Immature natural killer cell (primary cell): ENCODE data around the gene BEND5. TPM values are rescaled to one million over a fixed set of nuclear protein-coding genes. Genes with fewer than 3 reads are reported as not detected.

Experiments used
- DNase-seq, 3 donors: peaks; one replicate each; pipeline ENCODE4 v3.0.0; 2022; ENCODE audit warnings: mixed read lengths in 1 of 3
- H3K27ac Mint-ChIP-seq, 6 donors: one replicate each; pipeline ENCODE4 v1.8.0; 2020; ENCODE audit warnings: mixed read lengths in 6 of 6, mild to moderate bottlenecking in 5 of 6, inconsistent platforms in 4 of 6, moderate library complexity in 3 of 6
- H3K27me3 Mint-ChIP-seq, 3 donors: one replicate each; pipeline ENCODE4 v1.8.0; 2020 to 2021; ENCODE audit warnings: low read depth in 3 of 3, mild to moderate bottlenecking in 3 of 3, mixed read lengths in 3 of 3, moderate library complexity in 3 of 3, inconsistent platforms in 1 of 3
- H3K36me3 Mint-ChIP-seq, 3 donors: one replicate each; pipeline ENCODE4 v1.8.0; 2020; ENCODE audit warnings: mixed read lengths in 3 of 3, inconsistent platforms in 2 of 3, mild to moderate bottlenecking in 2 of 3
- H3K4me1 Mint-ChIP-seq, 2 donors: one replicate each; pipeline ENCODE4 v1.8.0; 2020; ENCODE audit warnings: inconsistent platforms in 2 of 2, mild to moderate bottlenecking in 2 of 2, mixed read lengths in 2 of 2, moderate library complexity in 1 of 2
- H3K4me3 Mint-ChIP-seq, 5 donors: one replicate each; pipeline ENCODE4 v1.8.0; 2020; ENCODE audit warnings: mild to moderate bottlenecking in 5 of 5, mixed read lengths in 5 of 5, inconsistent platforms in 3 of 5, moderate library complexity in 3 of 5
- H3K9me3 Mint-ChIP-seq, 6 donors: one replicate each; pipeline ENCODE4 v1.8.0; 2020; ENCODE audit warnings: mild to moderate bottlenecking in 6 of 6, mixed read lengths in 6 of 6, inconsistent platforms in 4 of 6, moderate library complexity in 3 of 6
- polyA plus RNA-seq, 3 donors: library from polyadenylated mRNA; unstranded; fragments of 300-500 nt; fragmentation: Illumina TruSeq; gene quantifications; one replicate each; pipeline ENCODE4 v1.2.3, GENCODE V29; 2021

Gene BEND5, protein sequence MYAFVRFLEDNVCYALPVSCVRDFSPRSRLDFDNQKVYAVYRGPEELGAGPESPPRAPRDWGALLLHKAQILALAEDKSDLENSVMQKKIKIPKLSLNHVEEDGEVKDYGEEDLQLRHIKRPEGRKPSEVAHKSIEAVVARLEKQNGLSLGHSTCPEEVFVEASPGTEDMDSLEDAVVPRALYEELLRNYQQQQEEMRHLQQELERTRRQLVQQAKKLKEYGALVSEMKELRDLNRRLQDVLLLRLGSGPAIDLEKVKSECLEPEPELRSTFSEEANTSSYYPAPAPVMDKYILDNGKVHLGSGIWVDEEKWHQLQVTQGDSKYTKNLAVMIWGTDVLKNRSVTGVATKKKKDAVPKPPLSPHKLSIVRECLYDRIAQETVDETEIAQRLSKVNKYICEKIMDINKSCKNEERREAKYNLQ
- 1 to 10 TPM; 2.5 to 3.9 (median 3.8) TPM for polyA plus RNA-seq

DNA sequence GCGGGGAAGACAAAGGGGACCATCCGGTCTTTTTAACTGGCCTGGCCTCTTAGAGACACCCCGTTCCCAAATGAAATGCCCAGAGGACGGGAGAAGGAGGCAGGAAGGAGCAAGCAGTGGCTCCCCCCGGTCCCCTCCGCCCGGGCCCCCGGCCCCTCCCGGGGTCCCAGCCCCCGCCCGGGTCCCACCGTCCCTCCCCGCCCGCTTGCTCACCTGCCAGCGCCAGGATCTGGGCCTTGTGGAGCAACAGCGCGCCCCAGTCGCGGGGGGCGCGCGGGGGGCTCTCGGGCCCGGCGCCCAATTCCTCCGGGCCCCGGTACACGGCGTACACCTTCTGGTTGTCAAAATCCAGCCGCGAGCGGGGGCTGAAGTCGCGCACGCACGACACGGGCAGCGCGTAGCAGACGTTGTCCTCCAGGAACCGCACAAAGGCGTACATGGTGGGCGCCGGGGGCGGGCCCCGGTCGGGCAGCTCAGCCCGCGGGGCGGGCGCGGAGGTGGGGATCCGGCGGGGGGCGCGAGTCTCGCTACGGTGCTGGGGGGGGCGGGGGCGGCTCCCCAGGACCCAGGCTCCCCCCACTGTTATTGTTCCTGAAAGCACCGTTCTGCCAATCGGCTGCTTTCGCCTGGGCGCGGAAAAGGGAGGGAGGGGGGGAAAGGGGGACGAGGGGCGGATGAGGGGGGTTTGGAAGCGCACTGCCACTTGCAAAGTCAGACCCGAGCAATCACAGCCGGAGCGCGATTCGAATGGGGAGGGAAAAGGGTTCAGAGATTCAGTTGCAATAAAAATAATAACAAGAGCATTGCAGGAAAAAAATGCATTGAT is at the start of gene BEND5:
Gene BEND5 (minus strand): TSS at position 499 of the 826 bp plus-strand sequence. CDS start 60 bp downstream, at position 439.
- no peaks in the 10 kb centered on the region for H3K36me3 Mint-ChIP-seq
- H3K4me1 Mint-ChIP-seq, result peaks cover 22 to 23% of the 10 kb centered on the region in 2 donors
- H3K27me3 Mint-ChIP-seq, result peaks cover 4 to 10% (median 8%) of the 10 kb centered on the region in 3 donors
- H3K27ac Mint-ChIP-seq, result peak within 1 kb of the TSS; percentile 44 to 86 (median 78)
- no peaks in the 10 kb centered on the region for H3K9me3 Mint-ChIP-seq
- peak within 1 kb of the TSS; percentile 88 to 94 (median 91) for H3K4me3 Mint-ChIP-seq
- peak; percentile 46 to 59 (median 50) for DNase-seq

GRCh38 chr1:48823168-48823567 is 46.5 kb upstream of the BEND5 start:
- H3K9me3 Mint-ChIP-seq, result peaks cover 0 to 2% (median 0%) of the 10 kb centered on the region in 6 donors
- no peak overlapping the region for H3K27ac Mint-ChIP-seq
- H3K4me1 Mint-ChIP-seq, result no peaks in the 10 kb centered on the region
- DNase-seq, result no peak
- H3K36me3 Mint-ChIP-seq, result no peaks in the 10 kb centered on the region
- no peak overlapping the region for H3K4me3 Mint-ChIP-seq
- peaks cover 1 to 4% (median 4%) of the 10 kb centered on the region in 3 donors for H3K27me3 Mint-ChIP-seq

- no peaks in the 10 kb centered on the region for H3K36me3 Mint-ChIP-seq
Measured at GRCh38 chr1:48820491-48820890, 43.8 kb upstream of the BEND5 start.

GRCh38 chr1:48817505-48818114 is 40.9 kb upstream of the BEND5 start:
- Mint-ChIP-seq H3K9me3 (no peaks in the 10 kb centered on the region), H3K36me3 (no peaks in the 10 kb centered on the region), H3K27me3 (peaks cover 0 to 2% (median 1%) of the 10 kb centered on the region in 3 donors), H3K27ac (no peak overlapping the region), H3K4me3 (no peak overlapping the region), H3K4me1 (no peaks in the 10 kb centered on the region)
- DNase-seq, result no peak

More at GRCh38 chr1:48820491-48820890, 43.8 kb upstream of the BEND5 start:
- Mint-ChIP-seq H3K27ac (no peak overlapping the region), H3K4me1 (no peaks in the 10 kb centered on the region), H3K9me3 (no peaks in the 10 kb centered on the region), H3K27me3 (peaks cover 1 to 4% (median 2%) of the 10 kb centered on the region in 3 donors), H3K4me3 (no peak overlapping the region)
- DNase-seq, result no peak

DNA sequence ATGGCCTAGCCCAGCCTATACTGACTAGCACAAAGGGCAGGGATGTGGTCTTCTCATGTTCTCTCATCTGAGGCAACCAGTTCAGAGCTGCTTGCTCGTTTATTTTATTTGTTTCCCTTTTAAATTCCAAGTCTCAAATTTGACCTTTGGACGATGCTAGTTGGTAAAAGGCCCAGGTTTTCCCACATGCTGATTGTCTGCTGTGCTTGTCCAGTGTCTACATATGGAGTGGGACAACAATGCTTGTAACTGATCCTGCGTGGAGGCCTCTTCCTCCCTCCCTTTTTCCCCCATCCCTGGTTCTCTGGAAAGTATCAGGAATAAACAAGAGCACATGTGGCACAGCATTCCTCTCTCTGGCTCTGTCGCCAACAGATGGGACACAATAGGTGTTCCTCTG is 34.0 kb upstream of the BEND5 start:
- H3K4me3 Mint-ChIP-seq, result no peak overlapping the region
- H3K9me3 Mint-ChIP-seq, result no peaks in the 10 kb centered on the region
- H3K36me3 Mint-ChIP-seq, result no peaks in the 10 kb centered on the region
- no peaks in the 10 kb centered on the region for H3K4me1 Mint-ChIP-seq
- H3K27me3 Mint-ChIP-seq, result peaks cover 0 to 5% (median 5%) of the 10 kb centered on the region in 3 donors
- DNase-seq, result no peak
- no peak overlapping the region for H3K27ac Mint-ChIP-seq

DNA sequence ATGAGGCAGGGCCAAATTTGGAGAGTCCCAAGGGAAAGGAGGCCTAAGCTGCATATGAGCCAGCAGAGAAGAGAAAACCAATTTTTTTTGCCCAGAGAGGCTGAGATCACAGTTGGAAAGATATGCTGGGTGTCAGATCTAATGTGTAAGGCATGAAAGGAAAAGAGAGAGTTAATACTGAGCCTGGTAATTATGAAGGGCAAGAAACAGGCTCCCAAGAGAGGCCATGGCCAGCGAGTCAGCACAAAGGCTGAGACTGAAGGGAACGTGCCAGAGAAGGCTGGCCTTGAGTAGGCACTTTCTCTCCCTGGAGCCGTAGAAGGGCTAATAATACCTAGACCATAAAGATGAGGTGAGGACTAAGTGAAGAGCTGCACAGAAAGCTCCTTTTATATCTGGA is 31.8 kb upstream of the BEND5 start:
- H3K9me3 Mint-ChIP-seq, result no peaks in the 10 kb centered on the region
- H3K27ac Mint-ChIP-seq, result no peak overlapping the region
- no peaks in the 10 kb centered on the region for H3K36me3 Mint-ChIP-seq
- no peak overlapping the region for H3K4me3 Mint-ChIP-seq
- DNase-seq, result no peak
- peaks cover 0 to 9% (median 5%) of the 10 kb centered on the region in 3 donors for H3K27me3 Mint-ChIP-seq
- H3K4me1 Mint-ChIP-seq, result no peaks in the 10 kb centered on the region

GRCh38 chr1:48807554-48808260 is 31.0 kb upstream of the BEND5 start:
- H3K4me1 Mint-ChIP-seq, result no peaks in the 10 kb centered on the region
- H3K36me3 Mint-ChIP-seq, result no peaks in the 10 kb centered on the region
- no peaks in the 10 kb centered on the region for H3K9me3 Mint-ChIP-seq
- H3K27me3 Mint-ChIP-seq, result peaks cover 1 to 9% (median 5%) of the 10 kb centered on the region in 3 donors
- H3K27ac Mint-ChIP-seq, result no peak overlapping the region
- no peak for DNase-seq
- H3K4me3 Mint-ChIP-seq, result no peak overlapping the region

DNA sequence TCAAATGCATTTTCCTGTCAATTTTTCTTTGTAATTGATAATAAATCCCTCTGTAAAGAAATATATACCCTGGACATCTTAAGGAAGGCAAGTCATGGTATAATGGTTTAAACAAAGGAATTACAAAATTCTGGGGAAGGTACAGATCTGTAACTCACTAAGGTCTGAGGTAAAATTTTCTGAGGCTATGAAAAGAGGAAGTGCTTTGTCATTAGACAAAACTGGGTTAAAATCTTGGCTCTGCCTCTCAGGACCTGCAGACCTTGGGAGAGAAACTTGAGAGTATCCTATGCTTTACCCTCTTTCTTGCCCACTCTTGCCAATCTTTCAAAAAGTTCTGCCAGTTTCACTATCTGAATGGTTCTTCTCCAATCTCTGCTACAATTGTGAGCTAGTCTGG is 26.8 kb upstream of the BEND5 start:
- H3K9me3 Mint-ChIP-seq, result no peaks in the 10 kb centered on the region

GRCh38 chr1:48794816-48795215 is 18.1 kb upstream of the BEND5 start:
- H3K36me3 Mint-ChIP-seq, result no peaks in the 10 kb centered on the region
- H3K27ac Mint-ChIP-seq, result no peak overlapping the region
- DNase-seq, result no peak
- H3K4me3 Mint-ChIP-seq, result no peak overlapping the region
- H3K27me3 Mint-ChIP-seq, result peaks cover 0 to 2% (median 2%) of the 10 kb centered on the region in 3 donors
- peaks cover 0 to 5% (median 0%) of the 10 kb centered on the region in 6 donors for H3K9me3 Mint-ChIP-seq
- no peaks in the 10 kb centered on the region for H3K4me1 Mint-ChIP-seq

More for the DNA sequence above, 26.8 kb upstream of the BEND5 start:
- Mint-ChIP-seq H3K4me3 (no peak overlapping the region), H3K27me3 (peaks cover 3 to 9% (median 5%) of the 10 kb centered on the region in 3 donors), H3K27ac (no peak overlapping the region), H3K36me3 (no peaks in the 10 kb centered on the region), H3K4me1 (no peaks in the 10 kb centered on the region)
- DNase-seq, result no peak

DNA sequence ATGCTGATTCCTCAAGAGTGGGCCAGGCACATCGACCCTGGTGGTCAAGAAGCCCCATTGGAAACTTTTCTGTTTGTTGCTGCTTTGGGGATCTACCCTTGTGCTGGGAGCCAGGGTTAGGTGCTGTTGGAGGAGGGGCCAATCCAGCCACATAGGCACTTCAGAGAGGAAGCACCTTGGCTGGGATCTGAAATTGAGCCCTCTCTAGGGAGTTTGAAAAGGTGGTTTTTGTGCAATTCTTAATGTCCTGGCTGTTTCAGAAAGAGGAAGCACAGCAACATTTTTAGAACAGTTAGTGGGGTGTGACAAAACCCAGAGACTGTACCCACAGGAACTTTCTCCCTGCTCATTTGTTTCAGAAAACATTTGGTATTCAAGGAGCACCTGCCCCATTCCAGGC is 17.2 kb upstream of the BEND5 start:
- H3K27me3 Mint-ChIP-seq, result peaks cover 0 to 2% (median 2%) of the 10 kb centered on the region in 3 donors
- H3K4me3 Mint-ChIP-seq, result no peak overlapping the region
- H3K27ac Mint-ChIP-seq, result no peak overlapping the region
- no peaks in the 10 kb centered on the region for H3K36me3 Mint-ChIP-seq
- no peak for DNase-seq
- peaks cover 0 to 5% (median 0%) of the 10 kb centered on the region in 6 donors for H3K9me3 Mint-ChIP-seq
- H3K4me1 Mint-ChIP-seq, result no peaks in the 10 kb centered on the region

DNA sequence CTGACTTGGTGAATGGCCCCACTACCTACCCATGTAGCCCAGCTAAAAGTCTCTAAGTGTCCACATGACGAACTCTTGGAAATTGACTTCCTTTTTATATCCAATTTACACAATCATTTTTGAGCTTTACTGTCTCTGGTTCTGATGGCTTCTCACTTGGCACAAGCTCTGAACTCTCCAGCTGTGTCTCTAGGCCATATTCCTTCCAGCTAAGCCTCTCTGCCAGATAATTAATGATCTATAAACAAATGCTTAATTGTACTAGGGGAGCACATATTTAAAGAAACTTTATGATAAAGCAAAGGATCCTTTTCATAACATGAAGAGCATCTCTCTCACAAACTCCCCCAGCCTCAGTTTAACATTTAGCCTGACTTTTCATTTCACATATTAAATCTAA is 16.3 kb upstream of the BEND5 start:
- peaks cover 0 to 5% (median 0%) of the 10 kb centered on the region in 6 donors for H3K9me3 Mint-ChIP-seq
- no peak overlapping the region for H3K4me3 Mint-ChIP-seq
- H3K27ac Mint-ChIP-seq, result no peak overlapping the region
- no peaks in the 10 kb centered on the region for H3K36me3 Mint-ChIP-seq
- no peak for DNase-seq
- H3K27me3 Mint-ChIP-seq, result peaks cover 0 to 2% (median 2%) of the 10 kb centered on the region in 3 donors
- H3K4me1 Mint-ChIP-seq, result no peaks in the 10 kb centered on the region

GRCh38 chr1:48790397-48790796 is 13.7 kb upstream of the BEND5 start:
- DNase-seq, result no peak
- H3K4me3 Mint-ChIP-seq, result no peak overlapping the region

GRCh38 chr1:48789903-48790302 is 13.2 kb upstream of the BEND5 start:
- no peak overlapping the region for H3K27ac Mint-ChIP-seq
- peaks cover 0 to 3% (median 0%) of the 10 kb centered on the region in 6 donors for H3K9me3 Mint-ChIP-seq
- H3K4me3 Mint-ChIP-seq, result no peak overlapping the region
- DNase-seq, result no peak
- H3K36me3 Mint-ChIP-seq, result no peaks in the 10 kb centered on the region
- H3K27me3 Mint-ChIP-seq, result peaks cover 0 to 2% (median 2%) of the 10 kb centered on the region in 3 donors
- no peaks in the 10 kb centered on the region for H3K4me1 Mint-ChIP-seq

More at GRCh38 chr1:48790397-48790796, 13.7 kb upstream of the BEND5 start:
- no peak overlapping the region for H3K27ac Mint-ChIP-seq
- peaks cover 0 to 5% (median 0%) of the 10 kb centered on the region in 6 donors for H3K9me3 Mint-ChIP-seq
- no peaks in the 10 kb centered on the region for H3K4me1 Mint-ChIP-seq
- no peaks in the 10 kb centered on the region for H3K36me3 Mint-ChIP-seq
- peaks cover 0 to 2% (median 2%) of the 10 kb centered on the region in 3 donors for H3K27me3 Mint-ChIP-seq
